Endothelial cell of umbilical vein (primary cell): ENCODE measurements around the gene XIRP1.
A peak's percentile ranks its signal among the peaks of the same experiment; 100 is the strongest.

Source experiments
- CTCF ChIP-seq, 2 donors: IDR thresholded peaks; 1 replicate in 1 of 2; 2 replicates in 1 of 2; pipeline ENCODE4 v1.5.1; 2011; ENCODE audit warnings: low read length in 2 of 2, mild to moderate bottlenecking in 2 of 2, moderate library complexity in 2 of 2, control low read depth in 1 of 2, inconsistent platforms in 1 of 2, low read depth in 1 of 2; ENCODE audit not compliant: insufficient read depth in 1 of 2; ENCODE audit errors: extremely low read depth in 1 of 2
- EZH2 ChIP-seq: IDR thresholded peaks from 2 replicates; pipeline ENCODE4 v1.6.1; 2012; ENCODE audit warnings: borderline replicate concordance, low read depth, mild to moderate bottlenecking, moderate library complexity, low read length, inconsistent platforms; ENCODE audit not compliant: severe bottlenecking
- JUN ChIP-seq: IDR thresholded peaks from 2 replicates; pipeline ENCODE4 v1.6.1; 2011; ENCODE audit warnings: borderline replicate concordance, low read depth; ENCODE audit not compliant: insufficient read length, insufficient read depth
- MAX ChIP-seq: IDR thresholded peaks from 2 replicates; pipeline ENCODE4 v1.6.1; 2011; ENCODE audit not compliant: insufficient read depth, insufficient read length
- MYC ChIP-seq: IDR thresholded peaks from one replicate; pipeline ENCODE4 v1.6.1; 2011; ENCODE audit warnings: mild to moderate bottlenecking, low read depth, low read length
- POLR2A ChIP-seq: IDR thresholded peaks from 2 replicates; pipeline ENCODE4 v1.6.1; 2012; ENCODE audit warnings: low read depth, mild to moderate bottlenecking, control low read depth, low read length
- POLR2AphosphoS5 ChIP-seq: IDR thresholded peaks from 2 replicates; pipeline ENCODE4 v1.6.1; 2012; ENCODE audit warnings: low read depth, mild to moderate bottlenecking, control low read depth, low read length, moderate library complexity; ENCODE audit not compliant: insufficient read depth

GRCh38 chr3:39178553-39178952, 13.8 kb downstream of the XIRP1 start:
- TF ChIP-seq CTCF (IDR thresholded peaks at IDR 0.05; ENCODE audit: extremely low read depth in 1 of 2, insufficient read depth in 1 of 2, low read depth in 1 of 2, low read length in 2 of 2) (no peak), POLR2A (no peak), EZH2 (no peak), MYC (no peak), MAX (peak; percentile 38), POLR2AphosphoS5 (peak; percentile 8), JUN (peak; percentile 36)
